Measurements from ENCODE around the gene EIF5. TPM values are rescaled to one million over a fixed set of nuclear protein-coding genes. Genes with fewer than 3 reads are reported as not detected.

EIF5 gene
- total and polyA plus RNA-seq, 2 of the 8 experiments (the other 6 are each of a cell fraction or from before 2014, with no cell fraction given) = 179 to 323 TPM

DNA sequence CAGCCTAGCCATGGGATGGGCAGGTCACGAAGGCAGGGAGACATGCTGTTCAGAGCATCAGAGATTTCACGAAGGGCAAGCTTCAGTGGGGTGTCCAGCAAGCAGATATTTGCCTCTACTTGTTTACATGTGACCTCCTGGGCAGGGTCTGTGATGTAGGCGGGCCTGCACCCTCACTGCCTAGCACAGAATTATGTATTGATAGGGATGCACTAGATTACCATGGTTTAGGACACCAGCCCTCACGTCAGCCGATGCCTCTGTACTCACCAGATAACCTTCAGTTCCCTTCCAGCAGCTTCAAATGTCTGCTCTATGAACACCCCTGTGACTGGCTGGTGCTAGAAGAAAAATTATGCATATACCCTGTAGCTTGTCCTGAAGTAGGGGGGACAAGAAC lies 5.1 kb upstream of the EIF5 start:
- no peak overlapping the region for H3K14ac ChIP-seq (ENCODE audit: insufficient read length)
- ChIA-PET POLR2A (ENCODE audit: partially characterized antibody) (interaction anchor here (1.0 to 15.8 kb wide), 4 partner anchors 12 to 29 kb away, joined by 3 to 229 read pairs (median 8); partner anchors contain the start of gene EIF5), CTCF (ENCODE audit: partially characterized antibody) (interaction anchor here (1.1 to 1.3 kb wide), 3 partner anchors 29 to 192 kb away, joined by 3 to 4 read pairs (median 3); no protein-coding TSS in a partner anchor)
- TF ChIP-seq KDM5A (IDR thresholded peaks at IDR 0.05; ENCODE audit: low read length) = no peak
- TF ChIP-seq CHD1 (IDR thresholded peaks at IDR 0.05; ENCODE audit: low read depth, low read length) = no peak
- TF ChIP-seq RAD21 (IDR thresholded peaks at IDR 0.05 in 1 of 2, conservative IDR thresholded peaks at IDR 0.05 in 1 of 2; ENCODE audit: low read depth in 2 of 2, low read length in 2 of 2) = no peak
- TF ChIP-seq RXRA (IDR thresholded peaks at IDR 0.05; ENCODE audit: insufficient read depth, low read depth, low read length) = no peak
- TF ChIP-seq HDAC6 (IDR thresholded peaks at IDR 0.05; ENCODE audit: low read depth, low read length) = no peak
- no peak for TF ChIP-seq EGR1 (IDR thresholded peaks at IDR 0.05; ENCODE audit: borderline replicate concordance, low read depth, low read length)
- TF ChIP-seq KDM1A (IDR thresholded peaks at IDR 0.05; ENCODE audit: borderline replicate concordance, low read length) = no peak
- no peak for TF ChIP-seq ATF2 (IDR thresholded peaks at IDR 0.05; ENCODE audit: low read length)
- no peak for TF ChIP-seq SIN3A (conservative IDR thresholded peaks at IDR 0.05 in 1 of 2, IDR thresholded peaks at IDR 0.05 in 1 of 2; ENCODE audit: low read depth in 1 of 2, low read length in 2 of 2)
- no peak overlapping the region for H2BK12ac ChIP-seq (ENCODE audit: low read depth, low read length)
- H3K18ac ChIP-seq (ENCODE audit: extremely low read depth, low read length) = no peak overlapping the region
- no peak overlapping the region for H2BK120ac ChIP-seq (replicated peaks; ENCODE audit: low read depth, low read length)
- H2BK15ac ChIP-seq (ENCODE audit: low read length) = no peak overlapping the region
- no peak overlapping the region for H2BK20ac ChIP-seq (ENCODE audit: low read length)
- H3K36me3 ChIP-seq (ENCODE audit: control insufficient read depth in 2 of 4, insufficient read depth in 4 of 4, low read length in 3 of 4) = no peaks in the 10 kb centered on the region
- H2AFZ ChIP-seq (ENCODE audit: low read length) = no peak overlapping the region
- no peak for DNase-seq (ENCODE audit: low read depth in 1 of 2, low spot score in 2 of 2)
- H3K27me3 ChIP-seq (replicated peaks in 1 of 4; ENCODE audit: control insufficient read depth in 3 of 4, extremely low read depth in 1 of 4, insufficient read depth in 3 of 4, low read length in 3 of 4) = no peaks in the 10 kb centered on the region
- no peaks in the 10 kb centered on the region for H3K9me3 ChIP-seq (ENCODE audit: insufficient read depth in 2 of 2, low read depth in 1 of 2, low read length in 1 of 2)
- H3K4ac ChIP-seq (replicated peaks; ENCODE audit: insufficient read length, low read depth, low read length) = no peak overlapping the region
- 0 out of 4 replicates have a peak, but pooled peaks cover 0 to 5% of the 10 kb centered on the region in 2 experiments for H3K79me2 ChIP-seq (ENCODE audit: control insufficient read depth in 1 of 2, insufficient read depth in 2 of 2, low read length in 2 of 2)
- peaks cover 0 to 2% of the 10 kb centered on the region in 2 experiments for H4K20me1 ChIP-seq (replicated peaks in 1 of 2; ENCODE audit: control insufficient read depth in 1 of 2, insufficient read depth in 2 of 2, low read length in 2 of 2)
- no peak overlapping the region for H3K56ac ChIP-seq (replicated peaks; ENCODE audit: insufficient read length, low read depth, low read length)
- H2AK5ac ChIP-seq (ENCODE audit: low read depth, low read length) = 0 out of 2 replicates have a peak overlapping the region, but pooled peaks have one; percentile 1
- no peak overlapping the region for H4K5ac ChIP-seq (ENCODE audit: insufficient read length, low read depth, low read length)
- no peak overlapping the region for H3K27ac ChIP-seq (ENCODE audit: low read depth, low read length)
- no peak overlapping the region for H4K8ac ChIP-seq (ENCODE audit: extremely low read depth, insufficient read depth, low read length)
- no peak overlapping the region; the same call in 1 of the 2 replicates for H2BK5ac ChIP-seq (ENCODE audit: low read depth, low read length)
- H3K23ac ChIP-seq (ENCODE audit: insufficient read length) = no peak overlapping the region
- H3K4me1 ChIP-seq (replicated peaks in 1 of 4; ENCODE audit: control insufficient read depth in 3 of 4, insufficient read depth in 4 of 4, low read length in 3 of 4) = peaks cover 0 to 4% (median 2%) of the 10 kb centered on the region in 4 experiments; a peak in 3 of 7 replicates
- no peak for FAIRE-seq
- peak overlapping the region; percentile 59 for H4K91ac ChIP-seq (replicated peaks; ENCODE audit: insufficient read length, low read length)
- 0 out of 2 replicates have a peak, but pooled peaks cover 2% of the 10 kb centered on the region for H3K23me2 ChIP-seq (ENCODE audit: low read depth, low read length)
- no peaks in the 10 kb centered on the region; the same call in 1 of the 2 replicates for H3K79me1 ChIP-seq (ENCODE audit: low read depth, low read length)
- WGBS, 2 experiments (ENCODE audit: extremely low coverage in 1 of 2, insufficient coverage in 1 of 2, insufficient read length in 1 of 2, insufficient replicate concordance in 2 of 2, low coverage in 1 of 2, low lambda C conversion rate in 2 of 2, missing lambda C conversion rate in 1 of 2) = 84% methylated on average over 5 of the region's 5 CpGs; no CpG with 5 or more reads in 1 of the 2 experiments
- no peak overlapping the region; a peak in 1 of 4 replicates for H3K4me2 ChIP-seq (ENCODE audit: insufficient read depth in 1 of 2, low read depth in 2 of 2, low read length in 2 of 2)
- H3K4me3 ChIP-seq (ENCODE audit: extremely low read depth in 1 of 4, insufficient read depth in 2 of 4, low read depth in 3 of 4, low read length in 4 of 4) = no peak overlapping the region
- no peak overlapping the region for H3K9ac ChIP-seq (replicated peaks in 1 of 4; ENCODE audit: extremely low read depth in 1 of 4, low read depth in 3 of 4, low read length in 3 of 4)
